OCI-LY7 (cell line): ENCODE measurements around the gene MAGIX. TPM values are rescaled to one million over a fixed set of nuclear protein-coding genes. Genes with fewer than 3 reads are reported as not detected.

Experiments
- BruUV-seq: library from RNA; stranded (reverse); fragments of 400-500 nt; replicated peaks from 2 replicates; lab custom pipeline; 2021; lab: Mats Ljungman, UMichigan
- CTCF ChIA-PET: fragments of 300-600 bp; sonication (Branson Sonifier 250); formaldehyde crosslinking; loops from one replicate; lab custom pipeline; 2022; ENCODE audit warnings: antibody characterized with exemption; ENCODE audit not compliant: unreplicated experiment; lab: Charles Lee
- POLR2A ChIA-PET: fragments of 300-600 bp; sonication (Branson Sonifier 250); formaldehyde crosslinking; loops from one replicate; lab custom pipeline; 2022; ENCODE audit warnings: antibody characterized with exemption; lab: Charles Lee
- DNase-seq: peaks from one replicate; pipeline ENCODE4 v3.0.0-alpha.2; 2015; ENCODE audit warnings: low spot score
- H2AFZ ChIP-seq: fragments of 200-600 bp; sonication (generic), shearing (Covaris generic); 2 replicates; pipeline ENCODE4 v1.6.1; 2014; ENCODE audit warnings: mild to moderate bottlenecking, antibody characterized with exemption, low read length, moderate library complexity
- H3K27ac ChIP-seq: fragments of 200-600 bp; sonication (generic); 2 replicates; pipeline ENCODE4 v1.5.1; 2014; ENCODE audit warnings: mixed run types, low read depth, mild to moderate bottlenecking, moderate library complexity, low read length, inconsistent platforms; ENCODE audit not compliant: poor library complexity, severe bottlenecking
- H3K36me3 ChIP-seq: fragments of 200-600 bp; sonication (generic); 2 replicates; pipeline ENCODE4 v1.6.1; 2014; ENCODE audit warnings: mild to moderate bottlenecking, antibody characterized with exemption, low read length, moderate library complexity, mixed read lengths; ENCODE audit not compliant: insufficient read depth
- H3K4me1 ChIP-seq: fragments of 200-600 bp; sonication (generic); 2 replicates; pipeline ENCODE4 v1.5.1; 2014; ENCODE audit warnings: mild to moderate bottlenecking, low read length; ENCODE audit not compliant: insufficient read depth, poor library complexity, severe bottlenecking
- H3K4me2 ChIP-seq: fragments of 200-600 bp; sonication (generic); 2 replicates; pipeline ENCODE4 v1.6.1; 2014; ENCODE audit warnings: mild to moderate bottlenecking, low read length
- H3K4me3 ChIP-seq: fragments of 200-600 bp; sonication (generic); 2 replicates; pipeline ENCODE4 v1.5.1; 2014; ENCODE audit warnings: mild to moderate bottlenecking, low read depth, low read length; ENCODE audit not compliant: poor library complexity, severe bottlenecking
- H3K79me2 ChIP-seq: fragments of 200-600 bp; sonication (generic); 2 replicates; pipeline ENCODE4 v1.6.1; 2016; ENCODE audit warnings: low read depth, mild to moderate bottlenecking, low read length, moderate library complexity, mixed read lengths; ENCODE audit not compliant: insufficient read depth
- H3K9me2 ChIP-seq: fragments of 200-600 bp; sonication (generic); 2 replicates; pipeline ENCODE4 v1.6.1; 2016; ENCODE audit warnings: mild to moderate bottlenecking, low read length, mixed read lengths; ENCODE audit not compliant: insufficient read depth
- H3K9me3 ChIP-seq: fragments of 200-600 bp; sonication (generic); 2 replicates; pipeline ENCODE4 v1.6.1; 2014; ENCODE audit warnings: mild to moderate bottlenecking, mixed run types, low read length, mixed read lengths
- H4K20me1 ChIP-seq: fragments of 200-600 bp; sonication (generic); 2 replicates; pipeline ENCODE4 v1.6.1; 2014; ENCODE audit warnings: mild to moderate bottlenecking, antibody characterized with exemption, low read length, moderate library complexity, mixed read lengths; ENCODE audit not compliant: insufficient read depth
- EZH2phosphoT487 ChIP-seq: fragments of 200-600 bp; sonication (generic); IDR thresholded peaks from 2 replicates; pipeline ENCODE4 v1.6.1; 2018; ENCODE audit warnings: low read depth, borderline replicate concordance, mild to moderate bottlenecking, mixed run types, antibody characterized with exemption, low read length, moderate library complexity, mixed read lengths
- intact Hi-C: fragments of 100-400 bp; cut with micrococcal nuclease; formaldehyde crosslinking; loops from one replicate; pipeline ENCODE4 v1.10.0; 2022; ENCODE audit not compliant: unreplicated experiment
- total RNA-seq, 2 experiments: library from RNA; depleted of rRNA in 1 of 2; stranded (reverse); fragments of >200 nt in 1 of 2; shearing (Covaris generic) in 1 of 2; gene quantifications; 2 replicates each; pipeline ENCODE4 v1.2.3, GENCODE V29; 2014 to 2022
- TF ChIP-seq, protein P1 (sequence below): fragments of 200-600 bp; sonication (generic); conservative IDR thresholded peaks from 2 replicates; pipeline ENCODE4 v1.5.1; 2014; ENCODE audit warnings: mild to moderate bottlenecking, antibody characterized with exemption, low read length, moderate library complexity, mixed read lengths

MAGIX gene
- total RNA-seq, 2 experiments from 2014 or later, result 0.85 to 1.7 TPM

DNA sequence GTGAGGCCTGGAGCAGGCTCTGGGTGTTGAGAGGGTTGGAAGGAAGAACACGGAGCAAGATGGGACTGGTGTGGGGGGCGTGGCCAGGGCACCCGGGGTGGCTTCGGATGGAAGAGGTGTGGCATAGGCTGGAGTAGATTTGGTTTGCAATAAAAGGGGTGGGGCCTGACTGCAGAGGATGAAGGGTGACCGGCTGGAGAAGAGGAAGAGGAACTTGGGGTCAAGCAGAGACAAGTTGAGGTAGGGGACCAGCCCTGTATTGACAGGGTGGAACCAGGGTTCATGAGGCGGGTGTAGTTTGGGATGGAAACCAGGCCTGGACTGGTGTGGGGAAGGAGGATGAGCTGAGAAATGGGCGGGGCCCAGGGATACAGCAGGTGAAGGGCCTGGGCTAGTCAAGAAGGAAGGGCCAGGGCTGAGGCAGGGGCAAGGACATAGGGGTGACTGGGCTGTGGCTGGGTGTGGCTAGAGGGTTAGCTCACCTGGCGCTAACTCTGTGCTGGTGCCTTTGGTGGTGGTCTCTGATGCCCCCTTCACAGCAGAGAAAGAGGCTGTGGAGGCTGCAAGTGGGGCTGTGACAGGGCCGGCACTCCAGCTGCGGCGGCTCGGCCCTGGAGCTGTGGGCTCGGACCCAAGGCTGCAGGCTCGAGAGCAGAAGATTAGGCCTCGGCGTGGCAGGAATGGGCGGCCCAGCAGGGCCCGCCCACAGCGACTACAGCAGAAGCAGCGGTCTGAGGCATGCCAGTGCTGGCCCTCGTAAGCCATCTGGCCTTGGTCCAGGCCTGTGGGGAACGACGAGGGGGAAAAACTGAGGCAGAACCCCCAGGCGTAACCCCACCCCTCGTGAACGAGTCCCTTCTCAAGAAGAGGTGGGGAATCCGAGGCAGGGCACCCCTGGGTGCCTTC is 14.1 kb downstream of the MAGIX start:
- BruUV-seq, result no TSS peak
- POLR2A ChIA-PET, result no interaction called here
- peaks cover 6% of the 10 kb centered on the region; the same call in 1 of the 2 replicates for H4K20me1 ChIP-seq
- TF ChIP-seq, protein P1, sequence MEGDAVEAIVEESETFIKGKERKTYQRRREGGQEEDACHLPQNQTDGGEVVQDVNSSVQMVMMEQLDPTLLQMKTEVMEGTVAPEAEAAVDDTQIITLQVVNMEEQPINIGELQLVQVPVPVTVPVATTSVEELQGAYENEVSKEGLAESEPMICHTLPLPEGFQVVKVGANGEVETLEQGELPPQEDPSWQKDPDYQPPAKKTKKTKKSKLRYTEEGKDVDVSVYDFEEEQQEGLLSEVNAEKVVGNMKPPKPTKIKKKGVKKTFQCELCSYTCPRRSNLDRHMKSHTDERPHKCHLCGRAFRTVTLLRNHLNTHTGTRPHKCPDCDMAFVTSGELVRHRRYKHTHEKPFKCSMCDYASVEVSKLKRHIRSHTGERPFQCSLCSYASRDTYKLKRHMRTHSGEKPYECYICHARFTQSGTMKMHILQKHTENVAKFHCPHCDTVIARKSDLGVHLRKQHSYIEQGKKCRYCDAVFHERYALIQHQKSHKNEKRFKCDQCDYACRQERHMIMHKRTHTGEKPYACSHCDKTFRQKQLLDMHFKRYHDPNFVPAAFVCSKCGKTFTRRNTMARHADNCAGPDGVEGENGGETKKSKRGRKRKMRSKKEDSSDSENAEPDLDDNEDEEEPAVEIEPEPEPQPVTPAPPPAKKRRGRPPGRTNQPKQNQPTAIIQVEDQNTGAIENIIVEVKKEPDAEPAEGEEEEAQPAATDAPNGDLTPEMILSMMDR, result no peak
- TF ChIP-seq EZH2phosphoT487, result no peak
- CTCF ChIA-PET, result no interaction called here
- peaks cover 10% of the 10 kb centered on the region for H3K4me1 ChIP-seq
- H3K4me2 ChIP-seq, result no peak overlapping the region
- intact Hi-C loops, result no loop called here
- no peak overlapping the region for H3K4me3 ChIP-seq
- no peak overlapping the region for H2AFZ ChIP-seq
- H3K9me2 ChIP-seq, result no peaks in the 10 kb centered on the region
- no peaks in the 10 kb centered on the region for H3K9me3 ChIP-seq
- peaks cover 58% of the 10 kb centered on the region for H3K36me3 ChIP-seq
- no peak for DNase-seq
- H3K79me2 ChIP-seq, result peaks cover 7% of the 10 kb centered on the region; the same call in 1 of the 2 replicates
- no peak overlapping the region for H3K27ac ChIP-seq

DNA sequence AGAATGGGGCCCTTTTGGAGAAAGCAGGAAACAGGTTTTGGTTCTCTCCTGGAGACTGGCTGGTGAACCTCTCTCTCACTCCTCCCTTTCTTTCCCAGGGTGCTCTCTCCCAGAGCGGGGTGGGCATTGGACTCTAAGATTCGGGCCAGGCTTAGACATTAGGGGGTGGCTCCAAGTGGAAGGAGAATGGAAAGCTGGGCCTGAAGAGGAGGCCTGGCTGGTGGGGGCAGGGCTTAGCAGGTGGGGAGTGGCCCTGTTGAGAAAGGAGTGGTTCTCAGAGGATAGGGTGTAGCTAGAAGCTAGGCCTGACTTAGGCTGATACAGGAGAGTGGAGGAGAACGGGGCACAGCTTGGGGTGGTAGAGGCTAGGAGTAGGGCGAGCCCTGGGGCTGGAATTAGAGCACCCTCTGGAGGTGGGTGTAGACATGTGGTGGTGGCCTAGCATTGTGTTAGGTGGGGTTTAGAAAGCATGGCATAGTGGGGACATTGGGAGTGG is 14.8 kb downstream of the MAGIX start:
- BruUV-seq, result no TSS peak
- POLR2A ChIA-PET, result no interaction called here
- Histone ChIP-seq H3K9me2 (no peaks in the 10 kb centered on the region), H3K4me2 (no peak overlapping the region), H3K4me3 (no peak overlapping the region), H3K36me3 (peaks cover 61% of the 10 kb centered on the region), H3K4me1 (peaks cover 10% of the 10 kb centered on the region), H4K20me1 (peaks cover 6% of the 10 kb centered on the region; the same call in 1 of the 2 replicates), H3K9me3 (no peaks in the 10 kb centered on the region), H3K79me2 (peaks cover 7% of the 10 kb centered on the region; the same call in 1 of the 2 replicates), H3K27ac (no peak overlapping the region), H2AFZ (no peak overlapping the region)
- intact Hi-C loops, result no loop called here
- TF ChIP-seq, protein P1, result peak; percentile 55
- no peak for TF ChIP-seq EZH2phosphoT487
- DNase-seq, result no peak
- CTCF ChIA-PET, result no interaction called here
